Keratinocyte (primary cell): ENCODE measurements around the gene FRG1. TPM values are rescaled to one million over a fixed set of nuclear protein-coding genes. Genes with fewer than 3 reads are reported as not detected.
"Not testable (repeated sequence)": the region's sequence is repeated elsewhere in the genome, so short reads cannot be mapped to it uniquely, and the experiment has no call there.

Experiments used
- DNase-seq: peaks from one replicate; pipeline ENCODE4 v3.0.0-alpha.2; 2011; ENCODE audit warnings: low read depth, missing footprints, low spot score
- FAIRE-seq: peaks from 2 replicates; lab custom pipeline; 2011; peaks lifted over from hg19 to GRCh38; lab: Jason Lieb, UNC
- H2AFZ ChIP-seq: 2 replicates; pipeline ENCODE4 v1.6.0; 2012; ENCODE audit warnings: low read length, control low read depth, inconsistent platforms; ENCODE audit not compliant: control insufficient read depth
- H3K27ac ChIP-seq: 2 replicates; pipeline ENCODE4 v1.5.1; 2011; ENCODE audit warnings: low read length; ENCODE audit not compliant: control insufficient read depth, insufficient read depth
- H3K27me3 ChIP-seq: 3 replicates; pipeline ENCODE4 v1.6.0; 2011; ENCODE audit warnings: low read length; ENCODE audit not compliant: control insufficient read depth, insufficient read depth; ENCODE audit errors: extremely low read depth
- H3K36me3 ChIP-seq, 2 experiments: 2 replicates in 1 of 2; 3 replicates in 1 of 2; pipeline ENCODE4 v1.5.1; 2011; ENCODE audit warnings: low read length in 2 of 2, mild to moderate bottlenecking in 1 of 2; ENCODE audit not compliant: control insufficient read depth in 2 of 2, insufficient read depth in 2 of 2; ENCODE audit errors: extremely low read depth in 1 of 2
- H3K4me1 ChIP-seq: 3 replicates; pipeline ENCODE4 v1.5.1; 2011; ENCODE audit warnings: low read length; ENCODE audit not compliant: control insufficient read depth, insufficient read depth; ENCODE audit errors: extremely low read depth
- H3K4me2 ChIP-seq: 3 replicates; pipeline ENCODE4 v1.6.0; 2011; ENCODE audit warnings: low read depth, low read length; ENCODE audit not compliant: control insufficient read depth, insufficient read depth; ENCODE audit errors: extremely low read depth
- H3K4me3 ChIP-seq, 3 experiments: fragments of 200-600 bp in 1 of 3; sonication (generic) in 1 of 3; 2 replicates in 2 of 3; 3 replicates in 1 of 3; pipeline ENCODE4 v1.5.1; 2011 to 2016; ENCODE audit warnings: low read length in 3 of 3, mild to moderate bottlenecking in 3 of 3, control low read depth in 2 of 3, inconsistent platforms in 1 of 3, low read depth in 1 of 3, mixed read lengths in 1 of 3, mixed run types in 1 of 3, moderate library complexity in 1 of 3; ENCODE audit not compliant: control insufficient read depth in 2 of 3, insufficient read depth in 2 of 3; ENCODE audit errors: extremely low read depth in 1 of 3
- H3K79me2 ChIP-seq: 2 replicates; pipeline ENCODE4 v1.6.0; 2012; ENCODE audit warnings: low read length; ENCODE audit not compliant: control insufficient read depth, insufficient read depth
- H3K9ac ChIP-seq: 3 replicates; pipeline ENCODE4 v1.6.0; 2011; ENCODE audit warnings: low read length; ENCODE audit not compliant: control insufficient read depth, insufficient read depth; ENCODE audit errors: extremely low read depth
- H3K9me1 ChIP-seq: 3 replicates; pipeline ENCODE4 v1.6.0; 2011; ENCODE audit warnings: low read length; ENCODE audit not compliant: control insufficient read depth, insufficient read depth; ENCODE audit errors: extremely low read depth
- H3K9me3 ChIP-seq: 2 replicates; pipeline ENCODE4 v1.5.1; 2012; ENCODE audit warnings: low read depth, low read length; ENCODE audit not compliant: control insufficient read depth
- H4K20me1 ChIP-seq: 3 replicates; pipeline ENCODE4 v1.6.0; 2011; ENCODE audit warnings: low read length; ENCODE audit not compliant: control insufficient read depth, insufficient read depth; ENCODE audit errors: extremely low read depth
- dilution Hi-C: fragments of 300-500 bp; cut with MboI; formaldehyde crosslinking; loops from one replicate; pipeline ENCODE4 v1.7.0; 2020; ENCODE audit warnings: low sequenced_read_pairs; ENCODE audit not compliant: extremely low pct_ligation_motif_present
- polyA plus RNA-seq, 5 experiments: library from polyadenylated mRNA; depleted of rRNA in 3 of 5; stranded (reverse) in 3 of 5; stranded (forward) in 1 of 5; unstranded in 1 of 5; fragments of >200 nt; gene quantifications; 1 replicate in 1 of 5; 2 replicates in 3 of 5; 3 replicates in 1 of 5; pipeline versions ENCODE4 v1.2.1 to v1.2.3, GENCODE V29; 2011 to 2012; ENCODE audit warnings: missing spikeins in 2 of 5, low read depth in 1 of 5, low replicate concordance in 1 of 5
- small RNA-seq, 3 experiments: library from RNA; depleted of rRNA; stranded (forward); fragments of <200 nt; gene quantifications; one replicate each; pipeline ENCODE3, GENCODE V24; 2012; ENCODE audit warnings: low read depth in 3 of 3, low replicate concordance in 1 of 3; ENCODE audit not compliant: insufficient read length in 3 of 3
- TF ChIP-seq, protein P1 (sequence below), 3 experiments: IDR thresholded peaks in 1 of 3; conservative IDR thresholded peaks in 1 of 3; optimal IDR thresholded peaks in 1 of 3; 2 replicates in 2 of 3; 3 replicates in 1 of 3; pipeline versions ENCODE3 to v1.5.1; 2011; ENCODE audit warnings: low read length in 3 of 3, mild to moderate bottlenecking in 3 of 3, moderate library complexity in 2 of 3, control low read depth in 1 of 3, inconsistent platforms in 1 of 3; ENCODE audit not compliant: insufficient read depth in 2 of 3; ENCODE audit errors: extremely low read depth in 1 of 3

FRG1 gene
- polyA plus RNA-seq, 1 donor (not counting 4 experiments of a cell fraction or from before 2014, with no cell fraction given) = 19.8 TPM

- H2AFZ ChIP-seq = no peak overlapping the region
- H3K9me1 ChIP-seq = no peaks in the 10 kb centered on the region
- H3K4me3 ChIP-seq = no peak overlapping the region
- H3K9me3 ChIP-seq = no peaks in the 10 kb centered on the region
- H3K27me3 ChIP-seq = no peaks in the 10 kb centered on the region
- no peaks in the 10 kb centered on the region for H4K20me1 ChIP-seq
- DNase-seq (no peak), FAIRE-seq (no peak)
- TF ChIP-seq, protein P1, sequence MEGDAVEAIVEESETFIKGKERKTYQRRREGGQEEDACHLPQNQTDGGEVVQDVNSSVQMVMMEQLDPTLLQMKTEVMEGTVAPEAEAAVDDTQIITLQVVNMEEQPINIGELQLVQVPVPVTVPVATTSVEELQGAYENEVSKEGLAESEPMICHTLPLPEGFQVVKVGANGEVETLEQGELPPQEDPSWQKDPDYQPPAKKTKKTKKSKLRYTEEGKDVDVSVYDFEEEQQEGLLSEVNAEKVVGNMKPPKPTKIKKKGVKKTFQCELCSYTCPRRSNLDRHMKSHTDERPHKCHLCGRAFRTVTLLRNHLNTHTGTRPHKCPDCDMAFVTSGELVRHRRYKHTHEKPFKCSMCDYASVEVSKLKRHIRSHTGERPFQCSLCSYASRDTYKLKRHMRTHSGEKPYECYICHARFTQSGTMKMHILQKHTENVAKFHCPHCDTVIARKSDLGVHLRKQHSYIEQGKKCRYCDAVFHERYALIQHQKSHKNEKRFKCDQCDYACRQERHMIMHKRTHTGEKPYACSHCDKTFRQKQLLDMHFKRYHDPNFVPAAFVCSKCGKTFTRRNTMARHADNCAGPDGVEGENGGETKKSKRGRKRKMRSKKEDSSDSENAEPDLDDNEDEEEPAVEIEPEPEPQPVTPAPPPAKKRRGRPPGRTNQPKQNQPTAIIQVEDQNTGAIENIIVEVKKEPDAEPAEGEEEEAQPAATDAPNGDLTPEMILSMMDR (optimal IDR thresholded peaks at IDR 0.05 in 1 of 3, IDR thresholded peaks at IDR 0.05 in 1 of 3, conservative IDR thresholded peaks at IDR 0.05 in 1 of 3; ENCODE audit: extremely low read depth in 1 of 3, insufficient read depth in 2 of 3, low read length in 3 of 3) = no peak
- H3K79me2 ChIP-seq = no peaks in the 10 kb centered on the region
- no peak overlapping the region for H3K9ac ChIP-seq
- no peak overlapping the region for H3K4me2 ChIP-seq
- no peaks in the 10 kb centered on the region for H3K4me1 ChIP-seq
- dilution Hi-C loops = no loop called here
- no peak overlapping the region for H3K27ac ChIP-seq
- no peaks in the 10 kb centered on the region for H3K36me3 ChIP-seq
Observed at GRCh38 chr4:189988877-189989431, 48.3 kb downstream of the FRG1 start.

DNA sequence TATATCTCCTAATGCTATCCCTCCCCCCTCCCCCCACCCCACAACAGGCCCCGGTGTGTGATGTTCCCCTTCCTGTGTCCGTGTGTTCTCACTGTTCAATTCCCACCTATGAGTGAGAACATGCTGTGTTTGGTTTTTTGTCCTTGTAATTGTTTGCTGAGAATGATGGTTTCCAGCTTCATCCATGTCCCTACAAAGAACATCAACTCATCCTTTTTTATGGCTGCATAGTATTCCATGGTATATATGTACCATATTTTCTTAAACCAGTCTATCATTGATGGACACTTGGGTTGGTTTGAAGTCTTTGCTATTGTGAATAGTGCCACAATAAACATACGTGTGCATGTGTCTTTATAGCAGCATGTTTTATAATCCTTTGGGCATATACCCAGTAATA is 49.3 kb downstream of the FRG1 start:
- FAIRE-seq, H3K9me1 ChIP-seq, H3K4me3 ChIP-seq, H3K36me3 ChIP-seq, H4K20me1 ChIP-seq, dilution Hi-C loops, H2AFZ ChIP-seq, H3K4me1 ChIP-seq, H3K9ac ChIP-seq, H3K79me2 ChIP-seq, H3K27ac ChIP-seq, H3K4me2 ChIP-seq, DNase-seq, H3K9me3 ChIP-seq, H3K27me3 ChIP-seq: not testable (repeated sequence)

Small RNAs within 50 kb of the gene (small RNA-seq; reads per million reads assigned to genes)
- 0 reads per million in 3 experiments for gene MLLT10P2

Other genes starting within 250 kb of the FRG1 start
- not detected in 3 replicates for gene FRG2, start 86.4 kb downstream of the FRG1 start, polyA plus RNA-seq
- gene DBET, start 123.6 kb downstream of the FRG1 start, polyA plus RNA-seq = not detected in 3 replicates
- gene DUX4, start 232.9 kb downstream of the FRG1 start, polyA plus RNA-seq = not detected in 3 replicates